H9 (cell line): Measurements from ENCODE around the gene TMUB2. TPM values are rescaled to one million over a fixed set of nuclear protein-coding genes. Genes with fewer than 3 reads are reported as not detected.

Experiments used
- DNase-seq: peaks from one replicate; pipeline ENCODE4 v3.0.0-alpha.2; 2017
- H2AFZ ChIP-seq: one replicate; pipeline ENCODE4 v1.6.1; 2013; ENCODE audit warnings: mild to moderate bottlenecking, low read length, control low read depth, moderate library complexity
- H2AK5ac ChIP-seq: 2 replicates; pipeline ENCODE4 v1.6.1; 2013; ENCODE audit warnings: low read length, control low read depth, mixed read lengths; ENCODE audit not compliant: insufficient read length
- H2BK120ac ChIP-seq: one replicate; pipeline ENCODE4 v1.6.1; 2013; ENCODE audit warnings: low read depth, mild to moderate bottlenecking, low read length, control low read depth, inconsistent platforms; ENCODE audit not compliant: poor library complexity, severe bottlenecking
- H2BK12ac ChIP-seq: 2 replicates; pipeline ENCODE4 v1.6.1; 2013; ENCODE audit warnings: low read length, control low read depth, mixed read lengths, low read depth; ENCODE audit not compliant: insufficient read length
- H2BK15ac ChIP-seq: 2 replicates; pipeline ENCODE4 v1.6.1; 2013; ENCODE audit warnings: low read depth, low read length, control low read depth
- H2BK20ac ChIP-seq: one replicate; pipeline ENCODE4 v1.6.1; 2013; ENCODE audit warnings: low read depth, mild to moderate bottlenecking, low read length, control low read depth, inconsistent platforms; ENCODE audit not compliant: poor library complexity, severe bottlenecking
- H2BK5ac ChIP-seq: 2 replicates; pipeline ENCODE4 v1.6.1; 2013; ENCODE audit warnings: low read length, control low read depth, mixed read lengths; ENCODE audit not compliant: insufficient read length
- H3K14ac ChIP-seq: 2 replicates; pipeline ENCODE4 v1.6.1; 2013; ENCODE audit warnings: low read length, control low read depth; ENCODE audit not compliant: insufficient read depth
- H3K18ac ChIP-seq: 2 replicates; pipeline ENCODE4 v1.6.1; 2013; ENCODE audit warnings: low read depth, mild to moderate bottlenecking, mixed read lengths, low read length, control low read depth; ENCODE audit not compliant: insufficient read length
- H3K23ac ChIP-seq: 2 replicates; pipeline ENCODE4 v1.6.1; 2013; ENCODE audit warnings: low read length, control low read depth, mixed read lengths, low read depth; ENCODE audit not compliant: insufficient read length
- H3K23me2 ChIP-seq: 2 replicates; pipeline ENCODE4 v1.6.1; 2013; ENCODE audit warnings: low read depth, mild to moderate bottlenecking, mixed read lengths, low read length, control low read depth; ENCODE audit not compliant: insufficient read length, poor library complexity, severe bottlenecking
- H3K27ac ChIP-seq: 2 replicates; pipeline ENCODE4 v1.5.1; 2013; ENCODE audit warnings: low read length, control low read depth, mixed read lengths, low read depth; ENCODE audit not compliant: insufficient read length
- H3K27me3 ChIP-seq: 2 replicates; pipeline ENCODE4 v1.6.1; 2013; ENCODE audit warnings: low read length, control low read depth, inconsistent platforms; ENCODE audit not compliant: insufficient read depth
- H3K4ac ChIP-seq: 2 replicates; pipeline ENCODE4 v1.6.1; 2013; ENCODE audit warnings: low read depth, mild to moderate bottlenecking, control low read depth, inconsistent platforms, low read length, moderate library complexity
- H3K4me1 ChIP-seq: 2 replicates; pipeline ENCODE4 v1.6.1; 2013; ENCODE audit warnings: low read length, control low read depth, inconsistent platforms; ENCODE audit not compliant: insufficient read depth
- H3K4me2 ChIP-seq: 2 replicates; pipeline ENCODE4 v1.6.1; 2013; ENCODE audit warnings: low read length, control low read depth, mixed read lengths; ENCODE audit not compliant: insufficient read length, insufficient read depth
- H3K56ac ChIP-seq: 2 replicates; pipeline ENCODE4 v1.6.1; 2013; ENCODE audit warnings: low read depth, mild to moderate bottlenecking, mixed read lengths, low read length, control low read depth; ENCODE audit not compliant: insufficient read length
- H3K79me1 ChIP-seq: 2 replicates; pipeline ENCODE4 v1.6.1; 2013; ENCODE audit warnings: low read depth, mild to moderate bottlenecking, moderate library complexity, low read length, control low read depth, inconsistent platforms; ENCODE audit not compliant: insufficient read depth, poor library complexity, severe bottlenecking
- H3K79me2 ChIP-seq: 2 replicates; pipeline ENCODE4 v1.6.1; 2013; ENCODE audit warnings: low read length, control low read depth, inconsistent platforms; ENCODE audit not compliant: insufficient read depth
- H3K9ac ChIP-seq: 2 replicates; pipeline ENCODE4 v1.6.1; 2013; ENCODE audit warnings: low read length, control low read depth, mixed read lengths; ENCODE audit not compliant: insufficient read length; ENCODE audit errors: extremely low read depth
- H3K9me3 ChIP-seq: one replicate; pipeline ENCODE4 v1.6.1; 2013; ENCODE audit warnings: low read depth, low read length, inconsistent platforms; ENCODE audit not compliant: control insufficient read depth
- H3T11ph ChIP-seq: one replicate; pipeline ENCODE4 v1.6.1; 2013; ENCODE audit warnings: mild to moderate bottlenecking, low read length, control low read depth, inconsistent platforms
- H4K20me1 ChIP-seq: one replicate; pipeline ENCODE4 v1.6.1; 2013; ENCODE audit not compliant: control insufficient read depth, insufficient read length, insufficient read depth
- H4K5ac ChIP-seq: 2 replicates; pipeline ENCODE4 v1.6.1; 2013; ENCODE audit warnings: low read depth, mild to moderate bottlenecking, mixed read lengths, low read length, control low read depth; ENCODE audit not compliant: insufficient read length
- H4K8ac ChIP-seq: replicated peaks from 2 replicates; pipeline ENCODE4 v1.6.1; 2013; ENCODE audit warnings: low read length, control low read depth, mixed read lengths, low read depth; ENCODE audit not compliant: insufficient read length
- H4K91ac ChIP-seq: 2 replicates; pipeline ENCODE4 v1.6.1; 2013; ENCODE audit warnings: low read depth, mild to moderate bottlenecking, moderate library complexity, mixed read lengths, low read length, control low read depth; ENCODE audit not compliant: insufficient read length
- H3K27ac Mint-ChIP-seq, 3 experiments: 2 replicates in 2 of 3; 3 replicates in 1 of 3; pipeline ENCODE4 v1.8.0; 2020 to 2021; ENCODE audit warnings: mixed read lengths in 3 of 3, mild to moderate bottlenecking in 1 of 3, moderate library complexity in 1 of 3
- H3K27me3 Mint-ChIP-seq: 2 replicates; pipeline ENCODE4 v1.8.0; 2021; ENCODE audit warnings: low read depth, mild to moderate bottlenecking, moderate library complexity, mixed read lengths
- H3K36me3 Mint-ChIP-seq, 3 experiments: 2 replicates in 2 of 3; 3 replicates in 1 of 3; pipeline ENCODE4 v1.8.0; 2020 to 2021; ENCODE audit warnings: low read depth in 3 of 3, mixed read lengths in 3 of 3; ENCODE audit not compliant: insufficient read depth in 1 of 3
- H3K4me1 Mint-ChIP-seq, 2 experiments: 2 replicates each; pipeline ENCODE4 v1.8.0; 2020; ENCODE audit warnings: mixed read lengths in 2 of 2
- H3K4me3 Mint-ChIP-seq, 2 experiments: 2 replicates in 1 of 2; 3 replicates in 1 of 2; pipeline ENCODE4 v1.8.0; 2020 to 2021; ENCODE audit warnings: mild to moderate bottlenecking in 2 of 2, mixed read lengths in 2 of 2, moderate library complexity in 1 of 2
- H3K9me3 Mint-ChIP-seq, 2 experiments: 2 replicates in 1 of 2; 3 replicates in 1 of 2; pipeline ENCODE4 v1.8.0; 2020; ENCODE audit warnings: mild to moderate bottlenecking in 2 of 2, mixed read lengths in 2 of 2, moderate library complexity in 1 of 2
- WGBS: extraction: QIAGEN DNeasy Blood & Tissue Kit; methylation state at CpG from one replicate; pipeline ENCODE4 v1.1.7; 2013; ENCODE audit warnings: missing lambda C conversion rate, low lambda C conversion rate, mixed read lengths; ENCODE audit not compliant: insufficient read length; ENCODE audit errors: extremely low coverage; 5-methylcytosine and 5-hydroxymethylcytosine counted together
- total RNA-seq: library from RNA; stranded (reverse); gene quantifications from 2 replicates; pipeline ENCODE4 v1.2.1, GENCODE V29; 2021
- TF ChIP-seq, protein P1 (sequence below): fragments of 200-600 bp; sonication (generic); conservative IDR thresholded peaks from 3 replicates; pipeline ENCODE4 v1.8.0; 2021; ENCODE audit warnings: antibody characterized with exemption, mild to moderate bottlenecking

The TMUB2 gene
- total RNA-seq, 1 experiment from 2014 or later: 22.9 TPM

DNA sequence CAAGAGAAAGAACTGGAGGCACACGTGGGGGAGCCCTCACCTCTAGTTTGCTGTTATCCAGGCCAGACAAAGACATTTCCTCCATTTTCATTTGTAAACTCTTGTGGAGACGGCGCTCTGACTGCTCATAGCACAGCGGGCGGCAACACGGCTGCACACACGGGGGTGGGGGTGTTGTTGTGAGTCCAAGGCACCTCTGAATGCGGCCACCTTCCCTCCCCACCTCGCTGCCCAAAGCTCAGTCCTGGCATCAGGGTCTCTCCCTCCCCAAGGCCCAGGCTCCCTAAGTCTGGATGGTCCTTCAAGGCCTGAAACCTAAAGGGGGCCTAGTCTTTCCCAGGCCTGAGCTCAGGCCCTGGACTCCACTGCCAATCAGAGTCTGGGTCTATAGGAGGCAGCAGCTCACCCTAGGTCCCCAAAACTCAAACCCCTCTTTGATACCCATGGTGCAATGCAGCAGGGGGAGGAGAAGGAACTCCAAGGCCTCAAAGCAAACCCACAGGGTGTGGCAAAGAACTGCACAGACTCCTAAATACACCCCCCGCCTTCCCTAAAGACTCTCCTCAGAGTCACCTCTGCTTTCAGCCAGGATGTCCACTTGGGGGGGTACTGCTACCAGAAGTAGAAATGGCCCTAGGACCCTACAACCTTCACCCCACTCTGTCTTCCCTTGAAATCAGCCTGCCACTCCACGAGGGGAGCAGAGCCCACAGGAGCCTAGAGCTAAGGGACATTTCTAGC lies 11.4 kb downstream of the TMUB2 start:
- Histone ChIP-seq H3K9ac (peak overlapping the region; percentile 51), H2AFZ (no peak overlapping the region), H3T11ph (no peak overlapping the region), H3K79me1 (no peaks in the 10 kb centered on the region), H2BK120ac (no peak overlapping the region), H3K14ac (no peak overlapping the region), H4K5ac (no peak overlapping the region), H3K79me2 (peaks cover 4% of the 10 kb centered on the region; the same call in 1 of the 2 replicates), H4K20me1 (no peaks in the 10 kb centered on the region), H3K4me1 (0 out of 2 replicates have a peak, but pooled peaks cover 2% of the 10 kb centered on the region), H2BK15ac (no peak overlapping the region), H3K23ac (no peak overlapping the region), H3K56ac (no peak overlapping the region), H4K91ac (no peak overlapping the region), H2BK12ac (no peak overlapping the region), H2BK20ac (no peak overlapping the region), H3K9me3 (no peaks in the 10 kb centered on the region), H4K8ac (no peak overlapping the region), H3K4me2 (peak overlapping the region; percentile 47), H3K4ac (no peak overlapping the region), H2AK5ac (no peak overlapping the region), H3K18ac (no peak overlapping the region), H3K27ac (no peak overlapping the region), H2BK5ac (no peak overlapping the region), H3K27me3 (no peaks in the 10 kb centered on the region), H3K23me2 (peaks cover 6% of the 10 kb centered on the region)
- H3K4me3 Mint-ChIP-seq: peak overlapping the region; percentile 77 to 81
- peak overlapping the region in 1 of 3 experiments; percentile 84; a peak in 3 of 7 replicates for H3K27ac Mint-ChIP-seq
- DNase-seq: no peak
- H3K9me3 Mint-ChIP-seq: no peaks in the 10 kb centered on the region
- no CpG with 5 or more reads among the region's 11 CpGs for WGBS
- H3K36me3 Mint-ChIP-seq: peaks cover 24 to 50% (median 44%) of the 10 kb centered on the region in 3 experiments; a peak in 6 of 7 replicates
- TF ChIP-seq, protein P1, sequence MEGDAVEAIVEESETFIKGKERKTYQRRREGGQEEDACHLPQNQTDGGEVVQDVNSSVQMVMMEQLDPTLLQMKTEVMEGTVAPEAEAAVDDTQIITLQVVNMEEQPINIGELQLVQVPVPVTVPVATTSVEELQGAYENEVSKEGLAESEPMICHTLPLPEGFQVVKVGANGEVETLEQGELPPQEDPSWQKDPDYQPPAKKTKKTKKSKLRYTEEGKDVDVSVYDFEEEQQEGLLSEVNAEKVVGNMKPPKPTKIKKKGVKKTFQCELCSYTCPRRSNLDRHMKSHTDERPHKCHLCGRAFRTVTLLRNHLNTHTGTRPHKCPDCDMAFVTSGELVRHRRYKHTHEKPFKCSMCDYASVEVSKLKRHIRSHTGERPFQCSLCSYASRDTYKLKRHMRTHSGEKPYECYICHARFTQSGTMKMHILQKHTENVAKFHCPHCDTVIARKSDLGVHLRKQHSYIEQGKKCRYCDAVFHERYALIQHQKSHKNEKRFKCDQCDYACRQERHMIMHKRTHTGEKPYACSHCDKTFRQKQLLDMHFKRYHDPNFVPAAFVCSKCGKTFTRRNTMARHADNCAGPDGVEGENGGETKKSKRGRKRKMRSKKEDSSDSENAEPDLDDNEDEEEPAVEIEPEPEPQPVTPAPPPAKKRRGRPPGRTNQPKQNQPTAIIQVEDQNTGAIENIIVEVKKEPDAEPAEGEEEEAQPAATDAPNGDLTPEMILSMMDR: no peak
- H3K27me3 Mint-ChIP-seq: no peaks in the 10 kb centered on the region; the same call in 1 of the 2 replicates
- peaks cover 20 to 22% of the 10 kb centered on the region in 2 experiments for H3K4me1 Mint-ChIP-seq
